ENCODE measurements around the gene POLD1.
"Not testable (repeated sequence)": the region's sequence is repeated elsewhere in the genome, so short reads cannot be mapped to it uniquely, and the experiment has no call there.

DNA sequence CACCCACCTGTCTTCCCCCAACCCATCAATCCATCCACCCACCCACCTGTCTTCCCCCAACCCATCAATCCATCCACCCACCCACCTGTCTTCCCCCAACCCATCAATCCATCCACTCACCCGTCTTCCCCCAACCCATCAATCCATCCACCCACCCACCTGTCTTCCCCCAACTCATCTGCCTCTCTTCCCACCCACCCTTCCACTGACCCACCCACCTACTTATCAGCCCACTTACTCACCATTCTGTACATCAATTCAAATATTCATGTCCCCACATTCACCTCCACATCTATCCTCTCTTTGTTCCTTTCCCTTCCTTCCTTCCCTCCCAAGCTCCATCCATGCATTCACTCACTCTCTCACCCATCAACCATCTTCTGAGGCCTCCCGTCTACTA, 55.0 kb downstream of the POLD1 start:
- TF ChIP-seq CTCF (IDR thresholded peaks at IDR 0.05; ENCODE audit: poor library complexity); EZH2 (IDR thresholded peaks at IDR 0.05; ENCODE audit: borderline replicate concordance); EZH2phosphoT487 (IDR thresholded peaks at IDR 0.05; ENCODE audit: low read depth, severe bottlenecking, unreplicated experiment): not testable (repeated sequence)

Measured in hepatocyte (in vitro differentiated cells).